ENCODE results near the gene KICS2. TPM values are rescaled to one million over a fixed set of nuclear protein-coding genes. Genes with fewer than 3 reads are reported as not detected.

Gene KICS2
- total and polyA plus RNA-seq, 2 of the 8 experiments (the other 6 are each of a cell fraction or from before 2014, with no cell fraction given): 5.6 to 9.5 TPM

DNA sequence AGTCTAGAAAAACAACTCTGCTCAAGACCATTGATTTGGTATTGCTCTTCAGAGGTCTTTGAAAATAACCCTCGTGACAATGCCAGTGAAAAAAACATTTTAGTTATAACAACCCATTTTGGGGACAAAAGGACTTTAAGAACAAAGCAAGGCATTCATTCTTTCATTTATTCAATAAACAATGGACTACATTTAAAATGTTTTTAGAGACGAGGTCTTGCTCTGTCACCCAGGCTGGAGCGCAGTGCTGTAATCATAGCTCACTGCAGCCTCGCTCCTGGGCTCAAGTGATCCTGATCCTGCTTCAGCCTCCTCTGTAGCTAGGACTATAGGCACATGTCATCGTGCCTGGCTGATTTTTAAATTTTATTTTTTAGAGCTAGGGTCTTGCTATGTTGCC, 7.7 kb upstream of the KICS2 start (continued):
- TF ChIP-seq CBX5 (IDR thresholded peaks at IDR 0.05; ENCODE audit: low read depth, low read length): no peak
- no peak for TF ChIP-seq TCF12 (IDR thresholded peaks at IDR 0.05; ENCODE audit: low read depth, low read length)
